ENCODE data around the gene PRKCD.

- TF ChIP-seq EP300 (IDR thresholded peaks at IDR 0.05): no peak
- TF ChIP-seq POLR2A (IDR thresholded peaks at IDR 0.05): no peak
Observed at GRCh38 chr3:53139906-53140846, 20.8 kb upstream of the PRKCD start.

All from sigmoid colon (tissue), 4 donors.